GM23338 (cell line): ENCODE results near the gene FBP1. TPM values are rescaled to one million over a fixed set of nuclear protein-coding genes. Genes with fewer than 3 reads are reported as not detected.

Source experiments
- ATAC-seq: fragments of 200-7000 bp; cut with Tn5 transposase; 3 replicates; pipeline ENCODE4 v1.9.1; 2020
- DNase-seq: peaks from one replicate; pipeline ENCODE4 v3.0.0-alpha.2; 2015; ENCODE audit warnings: low spot score
- H2AFZ ChIP-seq: fragments of 200-600 bp; sonication (generic); 2 replicates; pipeline ENCODE4 v1.8.0; 2016; ENCODE audit warnings: antibody characterized with exemption, mild to moderate bottlenecking, moderate library complexity
- H3F3A ChIP-seq: fragments of 200-600 bp; sonication (generic); replicated peaks from 2 replicates; pipeline ENCODE4 v1.8.0; 2017; ENCODE audit warnings: antibody characterized with exemption, mixed run types, low read depth
- H3K27ac ChIP-seq: fragments of 200-600 bp; sonication (generic); 2 replicates; pipeline ENCODE4 v1.6.1; 2016; ENCODE audit warnings: low read depth
- H3K27me3 ChIP-seq: fragments of 200-600 bp; sonication (generic); 2 replicates; pipeline ENCODE4 v1.8.0; 2016; ENCODE audit warnings: mild to moderate bottlenecking, mixed run types, moderate library complexity; ENCODE audit not compliant: insufficient read depth
- H3K36me3 ChIP-seq: fragments of 200-600 bp; sonication (generic); 2 replicates; pipeline ENCODE4 v1.8.0; 2016; ENCODE audit warnings: mild to moderate bottlenecking; ENCODE audit not compliant: insufficient read depth
- H3K4me1 ChIP-seq: fragments of 200-600 bp; sonication (generic); 2 replicates; pipeline ENCODE4 v1.8.0; 2016; ENCODE audit warnings: mild to moderate bottlenecking, moderate library complexity; ENCODE audit not compliant: insufficient read depth
- H3K4me2 ChIP-seq: fragments of 200-600 bp; sonication (generic); 2 replicates; pipeline ENCODE4 v1.7.1; 2017; ENCODE audit warnings: mixed run types
- H3K4me3 ChIP-seq: fragments of 200-600 bp; sonication (generic); 2 replicates; pipeline ENCODE4 v1.6.1; 2016; ENCODE audit warnings: mixed run types
- H3K79me2 ChIP-seq: fragments of 200-600 bp; sonication (generic); replicated peaks from 2 replicates; pipeline ENCODE4 v1.8.0; 2017; ENCODE audit warnings: mild to moderate bottlenecking; ENCODE audit not compliant: insufficient read depth
- H3K9me2 ChIP-seq: fragments of 200-600 bp; sonication (generic); 2 replicates; pipeline ENCODE4 v1.8.0; 2017; ENCODE audit not compliant: insufficient read depth
- H4K20me1 ChIP-seq: fragments of 200-600 bp; sonication (generic); replicated peaks from 2 replicates; pipeline ENCODE4 v1.8.0; 2017; ENCODE audit warnings: mild to moderate bottlenecking; ENCODE audit not compliant: insufficient read depth
- H3K27ac Mint-ChIP-seq: 2 replicates; pipeline ENCODE4 v1.8.0; 2020; ENCODE audit warnings: inconsistent platforms, mild to moderate bottlenecking, moderate library complexity, mixed read lengths
- H3K27me3 Mint-ChIP-seq: 3 replicates; pipeline ENCODE4 v1.8.0; 2022; ENCODE audit warnings: low read depth, mild to moderate bottlenecking, moderate library complexity, mixed read lengths, inconsistent platforms; ENCODE audit not compliant: insufficient read depth, poor library complexity
- H3K36me3 Mint-ChIP-seq: 3 replicates; pipeline ENCODE4 v1.8.0; 2021; ENCODE audit warnings: low read depth, mild to moderate bottlenecking, inconsistent platforms, moderate library complexity, mixed read lengths
- H3K4me1 Mint-ChIP-seq: 3 replicates; pipeline ENCODE4 v1.8.0; 2020; ENCODE audit warnings: mild to moderate bottlenecking, inconsistent platforms, mixed read lengths
- H3K4me3 Mint-ChIP-seq: 3 replicates; pipeline ENCODE4 v1.8.0; 2021; ENCODE audit warnings: moderate library complexity, mild to moderate bottlenecking, inconsistent platforms, mixed read lengths
- H3K9me3 Mint-ChIP-seq: 3 replicates; pipeline ENCODE4 v1.8.0; 2020; ENCODE audit warnings: moderate library complexity, mild to moderate bottlenecking, inconsistent platforms, mixed read lengths
- CTCF ChIP-seq, 2 experiments: fragments of 200-600 bp in 1 of 2; sonication (generic) in 1 of 2; conservative IDR thresholded peaks; 2 replicates each; pipeline versions ENCODE4 v1.5.1 to v1.6.1; 2016 to 2017; ENCODE audit warnings: antibody characterized with exemption in 2 of 2, low read depth in 2 of 2, mild to moderate bottlenecking in 2 of 2, moderate library complexity in 1 of 2
- EZH2 ChIP-seq: fragments of 200-600 bp; sonication (generic); IDR thresholded peaks from one replicate; pipeline ENCODE4 v1.8.0; 2017; ENCODE audit warnings: antibody characterized with exemption, mild to moderate bottlenecking, low read depth; ENCODE audit not compliant: unreplicated experiment
- EZH2phosphoT487 ChIP-seq: fragments of 200-600 bp; sonication (generic); IDR thresholded peaks from one replicate; pipeline ENCODE4 v1.8.1; 2018; ENCODE audit warnings: antibody characterized with exemption; ENCODE audit not compliant: unreplicated experiment
- JUNB ChIP-seq: IDR thresholded peaks from one replicate; pipeline ENCODE4 v1.6.1; 2016; ENCODE audit warnings: antibody characterized with exemption; ENCODE audit not compliant: unreplicated experiment
- NANOG ChIP-seq: IDR thresholded peaks from 2 replicates; pipeline ENCODE4 v1.6.1; 2016; ENCODE audit warnings: antibody characterized with exemption, borderline replicate concordance
- POLR2AphosphoS5 ChIP-seq: IDR thresholded peaks from 2 replicates; pipeline ENCODE4 v1.6.1; 2016; ENCODE audit warnings: antibody characterized with exemption, low read depth
- REST ChIP-seq: IDR thresholded peaks from one replicate; pipeline ENCODE4 v1.6.1; 2018; ENCODE audit warnings: antibody characterized with exemption; ENCODE audit not compliant: unreplicated experiment
- STAT1 ChIP-seq: IDR thresholded peaks from one replicate; pipeline ENCODE4 v1.6.1; 2016; ENCODE audit warnings: antibody characterized with exemption; ENCODE audit not compliant: unreplicated experiment
- ZNF331 ChIP-seq: fragments of 250-450 bp; sonication (Bioruptor Pico); IDR thresholded peaks from 2 replicates; pipeline ENCODE4 v1.5.0; 2020; ENCODE audit warnings: low read depth, mild to moderate bottlenecking, moderate library complexity
- ZNF462 ChIP-seq: fragments of 250-450 bp; sonication (Bioruptor Pico); IDR thresholded peaks from 2 replicates; pipeline ENCODE4 v1.5.0; 2020; ENCODE audit warnings: mild to moderate bottlenecking, moderate library complexity
- polyA plus RNA-seq: library from polyadenylated mRNA; unstranded; fragments of >200 nt; fragmentation: Nextera tagmentation; extraction: Ambion mirVana; gene quantifications from 2 replicates; pipeline ENCODE4 v1.2.1, GENCODE V29; 2016
- total RNA-seq: library from RNA; depleted of rRNA; stranded (reverse); fragments of >200 nt; shearing (Covaris generic); gene quantifications from 2 replicates; pipeline ENCODE4 v1.2.3, GENCODE V29; 2014

Gene FBP1
- total and polyA plus RNA-seq, 2 experiments from 2014 or later: 3.0 to 3.3 TPM

GRCh38 chr9:94568250-94568889 is 70.9 kb downstream of the FBP1 start:
- no peak overlapping the region for H3K4me3 Mint-ChIP-seq
- no peaks in the 10 kb centered on the region for H4K20me1 ChIP-seq
- H3K27ac Mint-ChIP-seq: no peak overlapping the region
- H3K4me3 ChIP-seq: no peak overlapping the region
- H3K27ac ChIP-seq: no peak overlapping the region
- peaks cover 12% of the 10 kb centered on the region for H3K4me1 Mint-ChIP-seq
- TF ChIP-seq JUNB (no peak), EZH2 (no peak), POLR2AphosphoS5 (no peak), REST (no peak), NANOG (no peak), ZNF462 (CRISPR knock-in tag) (no peak), STAT1 (no peak), EZH2phosphoT487 (no peak), ZNF331 (CRISPR knock-in tag) (no peak), CTCF (conservative IDR thresholded peaks at IDR 0.05; ENCODE audit: low read depth in 2 of 2) (no peak)
- peaks cover 9% of the 10 kb centered on the region for H3K4me1 ChIP-seq
- 0 out of 2 replicates have a peak, but pooled peaks cover 6% of the 10 kb centered on the region for H3K36me3 ChIP-seq
- H3K79me2 ChIP-seq: no peaks in the 10 kb centered on the region
- no peak overlapping the region for H2AFZ ChIP-seq
- no peak for DNase-seq
- no peak for ATAC-seq
- peaks cover 14% of the 10 kb centered on the region; the same call in 2 of the 3 replicates for H3K36me3 Mint-ChIP-seq
- no peaks in the 10 kb centered on the region for H3K27me3 ChIP-seq
- H3K27me3 Mint-ChIP-seq: peaks cover 2% of the 10 kb centered on the region
- peaks cover 3% of the 10 kb centered on the region; the same call in 1 of the 3 replicates for H3K9me3 Mint-ChIP-seq
- no peaks in the 10 kb centered on the region for H3K9me2 ChIP-seq
- no peaks in the 10 kb centered on the region for H3F3A ChIP-seq
- no peak overlapping the region for H3K4me2 ChIP-seq
